Measurements from ENCODE around the gene PRKCA.
"Not testable (repeated sequence)": the region's sequence is repeated elsewhere in the genome, so short reads cannot be mapped to it uniquely, and the experiment has no call there.

The PRKCA gene

DNA sequence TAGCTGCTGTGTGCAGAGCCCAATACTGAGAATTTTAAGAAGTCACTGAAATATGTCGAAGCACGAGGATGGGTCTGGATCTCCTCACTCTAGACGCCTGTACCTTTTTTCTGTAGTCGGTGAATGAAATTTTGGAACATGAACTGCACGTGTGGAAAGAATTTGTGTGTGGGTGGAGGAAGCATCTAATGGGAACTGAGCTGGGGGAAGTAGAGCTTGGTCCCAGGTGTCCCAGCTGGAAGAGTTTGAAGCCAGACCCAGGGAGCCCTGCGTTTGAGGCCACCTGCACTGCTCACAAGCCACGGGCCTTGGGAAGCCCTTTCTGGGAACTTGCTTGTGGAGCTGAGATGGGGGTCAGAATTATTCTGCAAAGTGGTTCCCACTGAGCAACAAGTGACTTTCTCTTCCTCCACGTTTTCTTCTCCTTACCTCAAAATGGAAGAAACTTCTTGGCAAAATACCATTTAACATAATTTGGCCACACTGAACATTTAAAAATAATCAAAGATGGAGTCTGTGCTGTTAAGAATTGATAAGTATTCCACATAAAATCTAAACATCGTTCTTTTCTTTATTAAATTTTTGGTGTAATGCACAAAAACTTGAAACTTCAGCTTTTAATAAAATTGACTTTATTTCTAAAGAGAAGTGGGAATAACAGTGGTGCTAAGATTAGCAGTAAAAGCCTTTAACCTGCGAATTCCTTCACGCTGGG lies 163.8 kb downstream of the PRKCA start:
- no peak for DNase-seq (ENCODE audit: low spot score)

GRCh38 chr17:66466840-66467367 lies 164.5 kb downstream of the PRKCA start:
- DNase-seq (ENCODE audit: low spot score): peak; percentile 33

- no peak for DNase-seq (ENCODE audit: low spot score)
These were observed 165.4 kb downstream of the PRKCA start for GRCh38 chr17:66467766-66468165.

GRCh38 chr17:66468241-66469087 lies 166.1 kb downstream of the PRKCA start:
- DNase-seq (ENCODE audit: low spot score): no peak

DNA sequence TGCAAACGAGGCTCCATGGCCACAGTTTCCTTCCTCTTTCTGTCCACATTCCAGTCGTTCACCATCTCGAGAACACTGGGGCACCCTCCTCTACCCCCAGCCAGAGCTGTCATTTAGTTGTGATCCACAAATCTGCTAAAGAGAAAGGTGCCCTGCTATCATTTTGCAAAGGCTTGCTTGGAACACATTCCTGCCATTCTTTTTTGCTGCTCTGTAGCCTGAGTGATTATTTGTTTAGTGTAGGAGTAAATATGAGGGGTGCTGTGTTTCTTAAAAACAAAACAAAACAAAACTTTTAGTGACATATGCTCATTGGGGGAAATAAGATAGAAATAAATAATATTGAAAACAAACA lies 166.7 kb downstream of the PRKCA start:
- no peak for DNase-seq (ENCODE audit: low spot score)

- DNase-seq (ENCODE audit: low spot score): no peak
These were observed 167.0 kb downstream of the PRKCA start for GRCh38 chr17:66469461-66469860.

GRCh38 chr17:66469890-66470289 lies 167.5 kb downstream of the PRKCA start:
- no peak for DNase-seq (ENCODE audit: low spot score)

DNA sequence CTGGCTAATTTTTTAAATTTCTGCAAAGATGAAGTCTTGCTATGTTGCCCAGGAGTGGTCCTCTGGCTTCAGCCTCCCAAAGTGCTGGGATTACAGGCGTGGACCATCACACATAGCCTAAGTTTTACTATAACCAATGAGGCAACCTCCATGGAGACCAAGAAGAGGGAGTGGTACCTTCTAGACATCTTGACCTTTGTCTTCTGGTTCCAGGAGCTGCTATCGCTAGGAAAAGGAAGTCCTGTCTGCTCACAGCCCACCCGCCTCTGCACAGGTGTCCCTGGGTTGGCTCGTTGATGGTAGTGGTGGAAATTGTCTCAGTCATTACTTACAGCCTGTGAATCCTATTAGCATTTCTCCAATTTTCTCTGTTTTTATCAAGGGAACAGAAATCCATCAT lies 169.7 kb downstream of the PRKCA start:
- DNase-seq (ENCODE audit: low spot score): no peak

- DNase-seq (ENCODE audit: low spot score): no peak
These were observed 171.8 kb downstream of the PRKCA start for GRCh38 chr17:66474258-66474657.

- no peak for DNase-seq (ENCODE audit: low spot score)
These were observed 172.5 kb downstream of the PRKCA start for GRCh38 chr17:66474806-66475497.

DNA sequence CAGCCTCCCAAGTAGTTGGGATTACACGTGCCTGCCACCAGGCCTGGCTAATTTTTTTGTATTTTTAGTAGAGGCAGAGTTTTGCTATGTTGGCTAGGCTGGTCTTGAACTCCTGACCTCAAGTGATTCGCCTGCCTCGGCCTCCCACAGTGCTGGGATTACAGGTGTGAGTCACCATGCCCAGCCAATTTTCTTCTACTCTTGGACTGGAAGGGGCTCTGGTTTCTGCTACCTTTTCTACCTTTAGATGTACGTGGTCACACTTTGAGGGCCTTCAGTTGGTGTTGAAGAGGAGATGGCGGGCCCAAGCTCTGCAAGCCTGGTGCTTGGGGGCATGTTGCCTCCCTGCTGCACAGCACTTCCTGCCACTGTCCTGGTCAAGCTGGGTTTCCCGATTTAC lies 173.6 kb downstream of the PRKCA start:
- DNase-seq (ENCODE audit: low spot score): no peak

DNA sequence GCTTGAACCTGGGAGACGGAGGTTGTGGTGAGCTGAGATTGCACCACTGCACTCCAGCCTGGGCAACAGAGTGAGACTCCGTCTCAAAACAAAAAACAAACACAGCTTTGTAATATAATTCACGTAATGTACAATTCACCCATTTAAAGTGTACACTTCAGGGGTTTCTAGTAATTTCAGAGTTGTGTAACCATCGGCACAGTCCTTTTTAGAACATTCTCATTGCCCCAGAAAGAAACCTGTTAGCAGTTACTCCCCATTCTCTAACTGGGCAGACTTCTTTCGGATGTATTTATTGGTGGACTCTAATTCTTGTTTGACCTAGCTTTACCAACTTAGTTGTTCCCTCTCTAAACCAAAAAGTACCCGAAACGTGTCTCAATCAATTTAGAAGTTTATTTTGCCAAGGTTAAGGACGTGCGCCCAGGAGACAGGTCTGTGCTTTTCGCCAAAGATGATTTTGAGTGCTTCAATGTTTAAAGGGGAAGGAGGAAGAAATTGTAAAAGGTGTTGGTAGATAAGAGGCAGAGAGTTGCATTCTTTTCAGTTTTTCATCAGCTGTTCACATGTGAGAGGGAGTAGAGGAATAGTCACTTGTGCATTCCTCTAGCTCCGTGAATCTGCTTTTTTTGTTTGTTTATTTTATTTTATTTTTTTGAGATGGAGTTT lies 175.3 kb downstream of the PRKCA start:
- no peak for DNase-seq (ENCODE audit: low spot score)

- not testable (repeated sequence) for DNase-seq (ENCODE audit: low spot score)
These were observed 176.9 kb downstream of the PRKCA start for GRCh38 chr17:66479230-66479889.

DNA sequence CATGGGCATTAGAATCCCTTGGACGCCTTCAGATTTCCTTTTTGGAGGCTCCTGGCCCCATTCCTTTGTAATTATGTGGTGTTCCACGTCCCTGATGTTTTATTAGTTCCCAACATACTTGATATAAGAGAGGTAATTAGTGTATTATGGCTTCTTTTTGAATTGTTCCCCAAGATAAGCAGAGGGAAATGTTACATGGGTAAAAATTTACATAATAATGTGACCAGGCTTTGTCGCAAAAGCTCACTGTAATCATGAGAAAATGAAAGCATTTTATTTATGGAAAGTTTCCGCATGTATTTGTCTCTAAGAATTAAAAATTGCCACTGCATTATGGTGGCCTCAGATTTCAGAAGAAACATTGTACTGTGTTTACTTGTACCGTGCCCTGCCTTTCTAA lies 177.8 kb downstream of the PRKCA start:
- DNase-seq (ENCODE audit: low spot score): no peak

DNA sequence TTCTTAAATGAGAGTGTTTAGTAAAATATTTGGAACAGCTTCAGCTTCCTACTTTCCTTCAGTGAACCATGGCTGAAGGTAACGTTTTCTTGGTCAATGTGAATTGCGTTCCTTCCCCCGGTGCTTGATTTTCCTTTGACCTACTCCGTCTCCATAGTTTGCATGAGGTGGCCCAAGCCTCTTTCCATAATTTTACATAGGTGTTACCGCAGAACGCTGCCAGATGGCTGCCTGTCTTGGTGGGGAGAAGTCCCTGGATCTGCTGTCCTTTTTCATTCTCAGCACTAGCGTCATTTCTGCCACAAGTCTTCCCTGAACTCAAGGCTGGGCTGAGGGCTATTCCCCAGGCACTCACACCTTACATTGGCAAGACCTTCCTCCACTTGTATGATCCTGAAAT lies 178.4 kb downstream of the PRKCA start:
- no peak for DNase-seq (ENCODE audit: low spot score)

DNA sequence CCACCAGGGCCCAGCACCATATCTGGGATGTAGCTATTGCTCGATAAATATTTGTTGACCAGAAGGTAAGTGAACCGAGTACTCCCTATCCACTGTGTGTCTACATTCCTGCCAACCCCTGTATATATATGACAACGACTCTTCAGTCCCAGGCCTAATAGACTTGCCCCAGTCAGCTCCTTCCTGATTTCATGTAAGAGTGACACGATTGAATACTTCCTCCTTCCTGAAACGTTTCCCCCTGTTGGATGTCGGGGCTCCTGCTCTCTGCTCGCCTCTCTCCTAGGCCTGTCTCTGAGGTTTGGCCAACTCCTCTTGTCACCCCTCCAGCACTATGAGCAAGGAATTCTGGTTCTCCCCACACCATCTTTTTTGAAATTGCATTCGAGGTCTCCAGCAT lies 178.9 kb downstream of the PRKCA start:
- DNase-seq (ENCODE audit: low spot score): no peak

- no peak for DNase-seq (ENCODE audit: low spot score)
These were observed 181.5 kb downstream of the PRKCA start for GRCh38 chr17:66483906-66484305.

DNA sequence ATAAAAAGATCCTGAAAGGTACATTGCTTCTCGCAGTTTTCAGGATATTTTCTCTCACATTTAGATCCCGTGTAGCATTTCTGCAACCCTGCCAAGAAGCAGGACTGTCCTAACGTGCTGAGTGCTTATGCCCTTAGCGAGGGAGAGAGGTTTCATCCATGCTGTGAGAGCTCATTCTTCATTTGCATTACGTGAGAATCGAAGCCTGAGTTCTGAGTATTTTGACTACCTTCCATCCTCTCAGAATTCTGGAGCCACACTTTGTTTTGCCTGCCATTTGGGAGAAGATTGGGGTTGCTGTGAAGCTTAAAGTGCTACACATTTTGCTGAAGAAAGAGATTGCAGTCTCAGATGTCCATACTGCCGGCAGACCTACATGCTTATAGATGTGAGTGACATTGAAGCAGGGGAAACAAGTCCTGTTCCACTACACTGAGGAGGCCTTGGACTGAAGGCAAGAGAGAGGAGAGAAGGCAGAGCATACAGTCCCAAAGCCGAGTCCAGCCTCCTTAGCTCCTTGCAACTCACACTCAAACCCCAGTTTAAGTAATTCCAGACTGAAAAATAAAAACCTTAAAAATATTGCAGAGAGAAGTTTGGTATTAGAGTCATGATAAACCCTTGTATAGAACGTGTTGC lies 183.0 kb downstream of the PRKCA start:
- DNase-seq (ENCODE audit: low spot score): no peak

- DNase-seq (ENCODE audit: low spot score): no peak
These were observed 184.7 kb downstream of the PRKCA start for GRCh38 chr17:66487121-66487520.

- DNase-seq (ENCODE audit: low spot score): no peak
These were observed 185.6 kb downstream of the PRKCA start for GRCh38 chr17:66487981-66488468.

DNA sequence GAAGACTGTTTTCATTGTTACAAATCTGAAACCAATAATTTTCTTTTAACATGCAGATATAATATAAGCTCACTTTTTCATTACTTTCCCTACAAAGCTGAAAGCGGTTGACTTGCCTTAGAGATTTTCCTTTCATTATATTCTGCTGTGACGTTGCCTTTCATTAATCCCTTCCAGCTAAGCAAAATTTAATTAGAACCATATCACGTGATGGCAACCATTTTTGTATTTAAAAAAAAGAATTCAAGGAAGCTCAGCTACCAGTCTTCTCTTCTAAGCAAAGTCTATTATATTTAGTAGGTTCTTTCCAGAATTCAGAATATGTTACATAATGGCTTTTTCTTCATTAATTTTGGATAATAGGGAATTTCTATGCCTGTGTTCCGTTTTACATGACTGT lies 186.5 kb downstream of the PRKCA start:
- DNase-seq (ENCODE audit: low spot score): no peak

Data from CD4-positive, alpha-beta T cell treated with Interleukin-15 for 4 hours (primary cell).